Measurements from ENCODE around the gene PSD4. TPM values are rescaled to one million over a fixed set of nuclear protein-coding genes. Genes with fewer than 3 reads are reported as not detected.
A peak's percentile ranks its signal among the peaks of the same experiment; 100 is the strongest.

Gene PSD4
- total RNA-seq, 1 experiment from 2014 or later = 12.6 TPM

GRCh38 chr2:113138428-113139322 lies 35.1 kb upstream of the PSD4 start (continued):
- TF ChIP-seq, protein P1, sequence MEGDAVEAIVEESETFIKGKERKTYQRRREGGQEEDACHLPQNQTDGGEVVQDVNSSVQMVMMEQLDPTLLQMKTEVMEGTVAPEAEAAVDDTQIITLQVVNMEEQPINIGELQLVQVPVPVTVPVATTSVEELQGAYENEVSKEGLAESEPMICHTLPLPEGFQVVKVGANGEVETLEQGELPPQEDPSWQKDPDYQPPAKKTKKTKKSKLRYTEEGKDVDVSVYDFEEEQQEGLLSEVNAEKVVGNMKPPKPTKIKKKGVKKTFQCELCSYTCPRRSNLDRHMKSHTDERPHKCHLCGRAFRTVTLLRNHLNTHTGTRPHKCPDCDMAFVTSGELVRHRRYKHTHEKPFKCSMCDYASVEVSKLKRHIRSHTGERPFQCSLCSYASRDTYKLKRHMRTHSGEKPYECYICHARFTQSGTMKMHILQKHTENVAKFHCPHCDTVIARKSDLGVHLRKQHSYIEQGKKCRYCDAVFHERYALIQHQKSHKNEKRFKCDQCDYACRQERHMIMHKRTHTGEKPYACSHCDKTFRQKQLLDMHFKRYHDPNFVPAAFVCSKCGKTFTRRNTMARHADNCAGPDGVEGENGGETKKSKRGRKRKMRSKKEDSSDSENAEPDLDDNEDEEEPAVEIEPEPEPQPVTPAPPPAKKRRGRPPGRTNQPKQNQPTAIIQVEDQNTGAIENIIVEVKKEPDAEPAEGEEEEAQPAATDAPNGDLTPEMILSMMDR (IDR thresholded peaks at IDR 0.05 in 2 of 3, conservative IDR thresholded peaks at IDR 0.05 in 1 of 3; ENCODE audit: borderline replicate concordance in 1 of 3, insufficient read depth in 1 of 3, low read depth in 2 of 3, low read length in 2 of 3) = peak; percentile 75 to 93 (median 75)
- TF ChIP-seq, protein P2, sequence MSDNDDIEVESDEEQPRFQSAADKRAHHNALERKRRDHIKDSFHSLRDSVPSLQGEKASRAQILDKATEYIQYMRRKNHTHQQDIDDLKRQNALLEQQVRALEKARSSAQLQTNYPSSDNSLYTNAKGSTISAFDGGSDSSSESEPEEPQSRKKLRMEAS (IDR thresholded peaks at IDR 0.05) = no peak

DNA sequence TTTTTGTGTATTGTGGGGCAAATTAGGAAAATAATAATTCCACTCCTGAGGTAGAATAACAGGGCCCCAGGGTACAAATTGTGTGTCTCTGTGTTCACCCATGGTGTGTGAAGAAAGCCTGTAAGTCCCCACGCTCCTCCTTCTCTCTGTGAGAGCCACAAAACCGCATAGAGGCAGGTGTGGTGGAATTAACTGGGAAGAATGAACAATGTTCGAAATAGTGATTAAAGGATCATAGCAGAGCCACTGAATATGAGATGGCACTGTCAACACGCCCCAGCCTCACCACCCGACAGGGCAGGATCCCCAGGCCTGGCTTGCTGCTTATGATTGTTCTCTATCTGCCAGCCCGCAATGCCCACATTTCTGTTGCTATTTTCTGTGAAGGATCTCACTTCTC lies 32.3 kb upstream of the PSD4 start:
- H3K4me2 ChIP-seq (ENCODE audit: low read length) = no peak overlapping the region
- no peak for ATAC-seq
- H2AFZ ChIP-seq (ENCODE audit: low read depth, low read length, poor library complexity, severe bottlenecking) = no peak overlapping the region
- H3K9ac ChIP-seq (ENCODE audit: low read length) = no peak overlapping the region
- BruUV-seq (replicated peaks) = no TSS peak
- peaks cover 0 to 10% of the 10 kb centered on the region in 2 experiments; a peak in 2 of 4 replicates for H3K4me1 ChIP-seq (ENCODE audit: control insufficient read depth in 1 of 2, insufficient read depth in 2 of 2, low read length in 2 of 2)
- no peak overlapping the region for H3K27ac ChIP-seq (ENCODE audit: low read depth, low read length)
- no peaks in the 10 kb centered on the region for H4K20me1 ChIP-seq (ENCODE audit: insufficient read depth)
- CTCF ChIA-PET = interaction anchor here (2.5 kb wide), 1 partner anchor 58 kb away, joined by 9 read pairs; no protein-coding TSS in a partner anchor
- intact Hi-C loops (cut with micrococcal nuclease) = no loop called here
- TF ChIP-seq SP1 (IDR thresholded peaks at IDR 0.05; ENCODE audit: low read depth) (no peak), FOSL1 (IDR thresholded peaks at IDR 0.05; ENCODE audit: low read depth) (no peak), TCF7L2 (IDR thresholded peaks at IDR 0.05; ENCODE audit: borderline replicate concordance, extremely low read depth, insufficient read depth, insufficient read length) (no peak), SRF (IDR thresholded peaks at IDR 0.05; ENCODE audit: low read depth) (no peak), CEBPB (IDR thresholded peaks at IDR 0.05; ENCODE audit: low read depth) (no peak), REST (IDR thresholded peaks at IDR 0.05; ENCODE audit: low read depth) (no peak)
- no peaks in the 10 kb centered on the region for H3K79me2 ChIP-seq (ENCODE audit: insufficient read depth, low read length)
- H3K4me3 ChIP-seq (replicated peaks in 1 of 2; ENCODE audit: low read depth in 1 of 2, low read length in 2 of 2) = no peak overlapping the region
- no peaks in the 10 kb centered on the region for H3K27me3 ChIP-seq (ENCODE audit: insufficient read depth, low read length)
- H3K9me2 ChIP-seq (ENCODE audit: insufficient read depth) = no peaks in the 10 kb centered on the region
- POLR2A ChIA-PET = no interaction called here
- RAD21 ChIA-PET (ENCODE audit: low non-redundant PET in 1 of 2, low total read pairs in 2 of 2, uncharacterized antibody in 2 of 2, unreplicated experiment in 2 of 2) = no interaction called here
- H3K9me3 ChIP-seq (ENCODE audit: control insufficient read depth in 1 of 2, insufficient read depth in 1 of 2, low read depth in 1 of 2, low read length in 2 of 2) = no peaks in the 10 kb centered on the region
- DNase-seq (ENCODE audit: low read depth, low spot score) = no peak
- no peaks in the 10 kb centered on the region for H3K36me3 ChIP-seq (ENCODE audit: control insufficient read depth in 1 of 2, insufficient read depth in 2 of 2, low read length in 2 of 2)

Measured in HCT116 (cell line).